Measurements from ENCODE around the gene ACAP3.

Gene ACAP3

GRCh38 chr1:1244192-1244811 lies 63.4 kb downstream of the ACAP3 start:
- DNase-seq (ENCODE audit: low read depth), result no peak

- DNase-seq (ENCODE audit: low read depth), result no peak
Observed at GRCh38 chr1:1243807-1244191, 63.9 kb downstream of the ACAP3 start.

GRCh38 chr1:1243266-1243660 lies 64.5 kb downstream of the ACAP3 start:
- no peak for DNase-seq (ENCODE audit: low read depth)

- DNase-seq (ENCODE audit: low read depth), result no peak
Observed at GRCh38 chr1:1242461-1243265, 65.1 kb downstream of the ACAP3 start.
